ENCODE measurements around the gene MRPL14. TPM values are rescaled to one million over a fixed set of nuclear protein-coding genes. Genes with fewer than 3 reads are reported as not detected.

The MRPL14 gene
- total and polyA plus RNA-seq, 10 of the 15 experiments (the other 5 are each of a cell fraction or from before 2014, with no cell fraction given): 80.5 to 294 (median 122) TPM

GRCh38 chr6:44080561-44081521, 46.4 kb downstream of the MRPL14 start (continued):
- peak; percentile 40 to 67; a peak in 3 of 4 replicates for TF ChIP-seq IKZF2 (IDR thresholded peaks at IDR 0.05)
- TF ChIP-seq ATF3 (IDR thresholded peaks at IDR 0.05; ENCODE audit: borderline replicate concordance, extremely low read depth, low read depth, low read length): no peak
- no peak for TF ChIP-seq TCF12 (IDR thresholded peaks at IDR 0.05; ENCODE audit: low read depth, low read length)
- no peak for TF ChIP-seq CREB1 (IDR thresholded peaks at IDR 0.05; ENCODE audit: low read depth)
- TF ChIP-seq NRF1 (conservative IDR thresholded peaks at IDR 0.05; ENCODE audit: low read depth, low read length): no peak
- TF ChIP-seq PAX8 (IDR thresholded peaks at IDR 0.05): no peak
- peak; percentile 49; the same call in 1 of the 2 replicates for TF ChIP-seq DPF2 (IDR thresholded peaks at IDR 0.05)
- TF ChIP-seq BMI1 (IDR thresholded peaks at IDR 0.05; ENCODE audit: borderline replicate concordance): no peak
- TF ChIP-seq SRF (IDR thresholded peaks at IDR 0.05; ENCODE audit: low read depth in 2 of 2, low read length in 2 of 2): 0 out of 4 replicates have a peak, but pooled peaks of 1 of the 2 experiments have one; percentile 29
- TF ChIP-seq MTA2 (IDR thresholded peaks at IDR 0.05; ENCODE audit: low read depth): 0 out of 2 replicates have a peak, but pooled peaks have one; percentile 40
- peak; percentile 60 for TF ChIP-seq ZNF687 (IDR thresholded peaks at IDR 0.05)
- no peak for TF ChIP-seq USF1 (IDR thresholded peaks at IDR 0.05; ENCODE audit: borderline replicate concordance, extremely low read length, insufficient read depth, low read depth, low read length)
- peak; percentile 50; the same call in 1 of the 2 replicates for TF ChIP-seq RUNX3 (IDR thresholded peaks at IDR 0.05; ENCODE audit: low read length)
- TF ChIP-seq GATAD2B (conservative IDR thresholded peaks at IDR 0.05; ENCODE audit: low read depth): peak; percentile 34; the same call in 1 of the 2 replicates

All from GM12878 (cell line).